IMR-90 (cell line): ENCODE results near the gene HPRT1. TPM values are rescaled to one million over a fixed set of nuclear protein-coding genes. Genes with fewer than 3 reads are reported as not detected.

ENCODE experiments used
- ATAC-seq: fragments of 200-7000 bp; cut with Tn5 transposase; 2 replicates; pipeline ENCODE4 v1.9.1; 2020; ENCODE audit warnings: low read depth, mild to moderate bottlenecking, moderate library complexity
- BruUV-seq: library from RNA; stranded (reverse); fragments of 400-500 nt; replicated peaks from 2 replicates; lab custom pipeline; 2021; lab: Mats Ljungman, UMichigan
- CTCF ChIA-PET: fragments of 300-600 bp; formaldehyde crosslinking; extraction: SDS; loops from one replicate; lab custom pipeline; 2021; ENCODE audit warnings: antibody characterized with exemption; lab: Yijun Ruan, JAX
- POLR2A ChIA-PET: fragments of 300-600 bp; sonication (Branson Sonifier 250); formaldehyde crosslinking; loops from one replicate; lab custom pipeline; 2022; ENCODE audit warnings: antibody characterized with exemption; ENCODE audit not compliant: unreplicated experiment; lab: Charles Lee
- DNase-seq: peaks from one replicate; pipeline ENCODE4 v3.0.0; 2013
- H2AFZ ChIP-seq: replicated peaks from 2 replicates; pipeline ENCODE3; 2013; ENCODE audit warnings: low read length, mild to moderate bottlenecking; ENCODE audit not compliant: poor library complexity
- H2AK5ac ChIP-seq: 2 replicates; pipeline ENCODE4 v1.6.1; 2013; ENCODE audit warnings: low read depth, low read length, inconsistent platforms
- H2AK9ac ChIP-seq: replicated peaks from 2 replicates; pipeline ENCODE3; 2013; ENCODE audit warnings: mild to moderate bottlenecking, low read depth, low read length, moderate library complexity; ENCODE audit not compliant: poor library complexity
- H2BK120ac ChIP-seq: 2 replicates; pipeline ENCODE4 v1.6.1; 2013; ENCODE audit warnings: low read depth, low read length, inconsistent platforms
- H2BK15ac ChIP-seq: 3 replicates; pipeline ENCODE4 v1.6.1; 2013; ENCODE audit warnings: low read depth, low read length, inconsistent platforms
- H2BK20ac ChIP-seq: 2 replicates; pipeline ENCODE4 v1.6.1; 2013; ENCODE audit warnings: low read depth, mild to moderate bottlenecking, inconsistent platforms, low read length, moderate library complexity
- H2BK5ac ChIP-seq: 2 replicates; pipeline ENCODE4 v1.6.1; 2013; ENCODE audit warnings: mild to moderate bottlenecking, low read depth, low read length, inconsistent platforms; ENCODE audit not compliant: poor library complexity, severe bottlenecking
- H3K14ac ChIP-seq: replicated peaks from 2 replicates; pipeline ENCODE4 v1.6.1; 2013; ENCODE audit warnings: low read depth, low read length, inconsistent platforms
- H3K18ac ChIP-seq: 2 replicates; pipeline ENCODE4 v1.6.1; 2013; ENCODE audit warnings: low read depth, low read length, control low read depth
- H3K23ac ChIP-seq: 2 replicates; pipeline ENCODE4 v1.6.1; 2013; ENCODE audit warnings: low read depth, low read length, inconsistent platforms
- H3K27ac ChIP-seq: 2 replicates; pipeline ENCODE4 v1.5.1; 2013; ENCODE audit warnings: mild to moderate bottlenecking, control low read depth, low read length; ENCODE audit not compliant: insufficient read depth
- H3K27me3 ChIP-seq: 2 replicates; pipeline ENCODE4 v1.6.1; 2013; ENCODE audit warnings: low read length; ENCODE audit not compliant: control insufficient read depth, insufficient read depth
- H3K36me3 ChIP-seq: 2 replicates; pipeline ENCODE4 v1.6.1; 2013; ENCODE audit warnings: low read length, mixed read lengths; ENCODE audit not compliant: control insufficient read depth, insufficient read depth
- H3K4ac ChIP-seq: 2 replicates; pipeline ENCODE4 v1.6.1; 2013; ENCODE audit warnings: low read depth, low read length, inconsistent platforms
- H3K4me1 ChIP-seq: 2 replicates; pipeline ENCODE4 v1.6.1; 2013; ENCODE audit warnings: low read length, mixed read lengths; ENCODE audit not compliant: control insufficient read depth, insufficient read depth
- H3K4me2 ChIP-seq: 2 replicates; pipeline ENCODE4 v1.6.1; 2013; ENCODE audit warnings: low read depth, mild to moderate bottlenecking, control low read depth, low read length, moderate library complexity
- H3K4me3 ChIP-seq: 2 replicates; pipeline ENCODE4 v1.5.1; 2013; ENCODE audit warnings: low read depth, mild to moderate bottlenecking, control low read depth, low read length, moderate library complexity; ENCODE audit not compliant: insufficient read depth
- H3K56ac ChIP-seq: 2 replicates; pipeline ENCODE4 v1.6.1; 2013; ENCODE audit warnings: low read length, inconsistent platforms; ENCODE audit not compliant: insufficient read depth; ENCODE audit errors: extremely low read depth
- H3K79me1 ChIP-seq, 2 experiments: 2 replicates each; pipeline ENCODE4 v1.6.1; 2013; ENCODE audit warnings: low read length in 2 of 2, inconsistent platforms in 1 of 2, low read depth in 1 of 2
- H3K9ac ChIP-seq: 2 replicates; pipeline ENCODE4 v1.6.1; 2013; ENCODE audit warnings: low read depth, low read length, control low read depth
- H3K9me1 ChIP-seq: 2 replicates; pipeline ENCODE4 v1.6.1; 2013; ENCODE audit warnings: low read length, inconsistent platforms; ENCODE audit not compliant: insufficient read depth
- H3K9me3 ChIP-seq: 2 replicates; pipeline ENCODE4 v1.6.1; 2013; ENCODE audit warnings: low read length; ENCODE audit not compliant: control insufficient read depth, insufficient read depth
- H4K20me1 ChIP-seq: 2 replicates; pipeline ENCODE4 v1.6.1; 2013; ENCODE audit warnings: low read length, inconsistent platforms; ENCODE audit not compliant: insufficient read depth
- H4K5ac ChIP-seq: 2 replicates; pipeline ENCODE4 v1.6.1; 2013; ENCODE audit warnings: mild to moderate bottlenecking, low read depth, low read length, control low read depth
- H4K8ac ChIP-seq, 2 experiments: 2 replicates each; pipeline ENCODE4 v1.6.1; 2013; ENCODE audit warnings: low read depth in 2 of 2, low read length in 2 of 2, control low read depth in 1 of 2, inconsistent platforms in 1 of 2
- H4K91ac ChIP-seq: 2 replicates; pipeline ENCODE4 v1.6.1; 2013; ENCODE audit warnings: low read depth, low read length, inconsistent platforms; ENCODE audit not compliant: insufficient read depth
- BHLHE40 ChIP-seq: fragments of 150-350 bp; IDR thresholded peaks from 2 replicates; pipeline ENCODE4 v1.6.1; 2016; ENCODE audit warnings: mild to moderate bottlenecking, low read depth, low read length
- CHD1 ChIP-seq: IDR thresholded peaks from 2 replicates; pipeline ENCODE4 v1.6.1; 2012; ENCODE audit warnings: low read depth, low read length, improper control_type of control experiment
- CTCF ChIP-seq: conservative IDR thresholded peaks from 2 replicates; pipeline ENCODE4 v1.5.1; 2012; ENCODE audit warnings: mild to moderate bottlenecking, low read depth, low read length, improper control_type of control experiment
- ELK1 ChIP-seq: fragments of 150-350 bp; IDR thresholded peaks from 2 replicates; pipeline ENCODE4 v1.6.1; 2016; ENCODE audit warnings: low read depth, mild to moderate bottlenecking, low read length, moderate library complexity, borderline replicate concordance
- MAZ ChIP-seq: IDR thresholded peaks from 2 replicates; pipeline ENCODE4 v1.6.1; 2012; ENCODE audit warnings: low read depth, mild to moderate bottlenecking, low read length, improper control_type of control experiment, moderate library complexity, borderline replicate concordance
- POLR2A ChIP-seq: IDR thresholded peaks from 2 replicates; pipeline ENCODE4 v1.6.1; 2012; ENCODE audit warnings: mild to moderate bottlenecking, low read depth, low read length
- RAD21 ChIP-seq: IDR thresholded peaks from 2 replicates; pipeline ENCODE4 v1.6.1; 2012; ENCODE audit warnings: low read length, improper control_type of control experiment
- RCOR1 ChIP-seq: IDR thresholded peaks from 2 replicates; pipeline ENCODE4 v1.6.1; 2012; ENCODE audit warnings: mild to moderate bottlenecking, low read length, improper control_type of control experiment; ENCODE audit not compliant: insufficient replicate concordance
- USF2 ChIP-seq: fragments of 150-350 bp; IDR thresholded peaks from 2 replicates; pipeline ENCODE4 v1.6.1; 2017; ENCODE audit warnings: mild to moderate bottlenecking, antibody characterized with exemption, low read length, low read depth
- WGBS, 2 experiments: methylation state at CpG; one replicate each; pipeline versions ENCODE4 v1.1.5 to v1.1.7; 2013; ENCODE audit warnings: missing lambda C conversion rate in 2 of 2; ENCODE audit not compliant: insufficient read length in 1 of 2; ENCODE audit errors: extremely low coverage in 2 of 2; 5-methylcytosine and 5-hydroxymethylcytosine counted together
- dilution Hi-C: fragments of 300-500 bp; cut with HindIII; formaldehyde crosslinking; loops from one replicate; pipeline ENCODE4 v1.14.3; 2018; ENCODE audit warnings: low sequenced_read_pairs; ENCODE audit not compliant: unreplicated experiment
- in situ Hi-C: fragments of 300-500 bp; cut with MboI; formaldehyde crosslinking; loops from 3 replicates; pipeline ENCODE4 v1.14.3; 2019; ENCODE audit warnings: low sequenced_read_pairs, inconsistent platforms, mixed read lengths
- intact Hi-C: fragments of 100-400 bp; cut with micrococcal nuclease; formaldehyde crosslinking; loops from 2 replicates; pipeline ENCODE4 v1.10.0; 2022
- polyA plus RNA-seq, 3 experiments: library from polyadenylated mRNA; depleted of rRNA; stranded (reverse); fragments of >200 nt; gene quantifications; 2 replicates each; pipeline ENCODE4 v1.2.3, GENCODE V29; 2012; ENCODE audit warnings: low replicate concordance in 1 of 3
- total RNA-seq: library from RNA; depleted of rRNA; stranded (reverse); fragments of >200 nt; gene quantifications from 2 replicates; pipeline ENCODE4 v1.2.3, GENCODE V29; 2012

HPRT1 gene
- total and polyA plus RNA-seq, 2 of the 4 experiments (the other 2 are of a cell fraction): 7.0 to 30.3 TPM

GRCh38 chrX:134443461-134443860 lies 16.5 kb upstream of the HPRT1 start:
- Histone ChIP-seq H3K23ac (no peak overlapping the region), H3K9me1 (no peaks in the 10 kb centered on the region), H3K18ac (no peak overlapping the region), H4K91ac (no peak overlapping the region), H2BK15ac (no peak overlapping the region), H3K36me3 (no peaks in the 10 kb centered on the region), H3K9me3 (no peaks in the 10 kb centered on the region), H2AFZ (no peak overlapping the region), H4K8ac (no peak overlapping the region), H2AK9ac (no peak overlapping the region), H4K20me1 (no peaks in the 10 kb centered on the region), H3K4me2 (no peak overlapping the region), H3K79me1 (no peaks in the 10 kb centered on the region), H3K56ac (no peak overlapping the region), H2BK120ac (no peak overlapping the region), H3K27ac (no peak overlapping the region), H4K5ac (no peak overlapping the region), H2BK5ac (no peak overlapping the region), H3K9ac (no peak overlapping the region), H3K4me1 (no peaks in the 10 kb centered on the region), H3K4me3 (no peak overlapping the region), H3K4ac (no peak overlapping the region), H3K14ac (no peak overlapping the region), H3K27me3 (no peaks in the 10 kb centered on the region), H2BK20ac (no peak overlapping the region), H2AK5ac (no peak overlapping the region)
- dilution Hi-C loops (no loop called here), intact Hi-C loops (no loop called here), in situ Hi-C loops (no loop called here)
- no TSS peak for BruUV-seq
- POLR2A ChIA-PET: no interaction called here
- DNase-seq (no peak), ATAC-seq (no peak)
- no CpG with 5 or more reads among the region's 2 CpGs for WGBS, 2 experiments
- TF ChIP-seq MAZ (no peak), CTCF (no peak), POLR2A (no peak), RCOR1 (no peak), RAD21 (no peak), USF2 (no peak), CHD1 (no peak), BHLHE40 (no peak), ELK1 (no peak)
- CTCF ChIA-PET: no interaction called here
